ENCODE data around the gene KCNA4. TPM values are rescaled to one million over a fixed set of nuclear protein-coding genes. Genes with fewer than 3 reads are reported as not detected.
"Not testable (repeated sequence)": the region's sequence is repeated elsewhere in the genome, so short reads cannot be mapped to it uniquely, and the experiment has no call there.

The KCNA4 gene
- total RNA-seq, 1 experiment from 2014 or later: not detected

GRCh38 chr11:30045144-30045543 is 28.3 kb upstream of the KCNA4 start:
- no peak overlapping the region for H2AFZ ChIP-seq
- no peak overlapping the region for H3K4me2 ChIP-seq
- H3K4me1 ChIP-seq (replicated peaks; ENCODE audit: insufficient read depth): no peaks in the 10 kb centered on the region
- no peaks in the 10 kb centered on the region for H3K9me2 ChIP-seq (ENCODE audit: insufficient read depth)
- no peak for TF ChIP-seq CTCF (conservative IDR thresholded peaks at IDR 0.05)
- TF ChIP-seq EZH2 (IDR thresholded peaks at IDR 0.05; ENCODE audit: low read depth): no peak
- no peaks in the 10 kb centered on the region for H3K79me2 ChIP-seq (ENCODE audit: low read depth)
- H3K27me3 ChIP-seq (ENCODE audit: insufficient read depth, low read depth): 0 out of 2 replicates have a peak, but pooled peaks cover 4% of the 10 kb centered on the region
- no peak for DNase-seq
- ChIA-PET POLR2A (ENCODE audit: unreplicated experiment) (no interaction called here), CTCF (no interaction called here)
- H3K36me3 ChIP-seq (ENCODE audit: low read depth): no peaks in the 10 kb centered on the region
- H3K4me3 ChIP-seq: no peak overlapping the region
- H3K27ac ChIP-seq: no peak overlapping the region
- H3F3A ChIP-seq (ENCODE audit: insufficient read depth, low read depth): no peaks in the 10 kb centered on the region
- H3K9me3 ChIP-seq (ENCODE audit: insufficient read depth, low read depth): no peaks in the 10 kb centered on the region
- H4K20me1 ChIP-seq (ENCODE audit: insufficient read depth): no peaks in the 10 kb centered on the region
- intact Hi-C loops (cut with micrococcal nuclease; ENCODE audit: unreplicated experiment): no loop called here
- no TSS peak for BruUV-seq (replicated peaks)

- H3K79me2 ChIP-seq (ENCODE audit: low read depth): no peaks in the 10 kb centered on the region
- H3K9me3 ChIP-seq (ENCODE audit: insufficient read depth, low read depth): no peaks in the 10 kb centered on the region
- BruUV-seq (replicated peaks): no TSS peak
- no peaks in the 10 kb centered on the region for H3K9me2 ChIP-seq (ENCODE audit: insufficient read depth)
- H3K4me2 ChIP-seq: no peak overlapping the region
- no peaks in the 10 kb centered on the region for H3K4me1 ChIP-seq (replicated peaks; ENCODE audit: insufficient read depth)
- no peak overlapping the region for H3K27ac ChIP-seq
- H3K27me3 ChIP-seq (ENCODE audit: insufficient read depth, low read depth): 0 out of 2 replicates have a peak, but pooled peaks cover 4% of the 10 kb centered on the region
- no peak for TF ChIP-seq EZH2 (IDR thresholded peaks at IDR 0.05; ENCODE audit: low read depth)
- TF ChIP-seq CTCF (conservative IDR thresholded peaks at IDR 0.05): no peak
- no peak overlapping the region for H2AFZ ChIP-seq
- intact Hi-C loops (cut with micrococcal nuclease; ENCODE audit: unreplicated experiment): no loop called here
- no peak overlapping the region for H3K4me3 ChIP-seq
- no peaks in the 10 kb centered on the region for H4K20me1 ChIP-seq (ENCODE audit: insufficient read depth)
- H3F3A ChIP-seq (ENCODE audit: insufficient read depth, low read depth): no peaks in the 10 kb centered on the region
- ChIA-PET CTCF (interaction anchor here (0.7 kb wide), 1 partner anchor 155 kb away, joined by 3 read pairs; no protein-coding TSS in a partner anchor), POLR2A (ENCODE audit: unreplicated experiment) (no interaction called here)
- DNase-seq: no peak
- H3K36me3 ChIP-seq (ENCODE audit: low read depth): no peaks in the 10 kb centered on the region
These were observed 24.3 kb upstream of the KCNA4 start for GRCh38 chr11:30041171-30041570.

- H3K27me3 ChIP-seq (ENCODE audit: insufficient read depth, low read depth); H3F3A ChIP-seq (ENCODE audit: insufficient read depth, low read depth); H2AFZ ChIP-seq; H3K79me2 ChIP-seq (ENCODE audit: low read depth); BruUV-seq (replicated peaks); CTCF ChIA-PET; POLR2A ChIA-PET (ENCODE audit: unreplicated experiment); intact Hi-C loops (cut with micrococcal nuclease; ENCODE audit: unreplicated experiment); H3K4me2 ChIP-seq; H3K27ac ChIP-seq; H4K20me1 ChIP-seq (ENCODE audit: insufficient read depth); H3K36me3 ChIP-seq (ENCODE audit: low read depth); H3K4me3 ChIP-seq; H3K9me2 ChIP-seq (ENCODE audit: insufficient read depth); H3K9me3 ChIP-seq (ENCODE audit: insufficient read depth, low read depth); DNase-seq; H3K4me1 ChIP-seq (replicated peaks; ENCODE audit: insufficient read depth): not testable (repeated sequence)
These were observed 17.9 kb upstream of the KCNA4 start for GRCh38 chr11:30034746-30035145.

- BruUV-seq (replicated peaks); CTCF ChIA-PET: not testable (repeated sequence)
These were observed 17.3 kb upstream of the KCNA4 start for GRCh38 chr11:30034166-30034565.

More at GRCh38 chr11:30034166-30034565, 17.3 kb upstream of the KCNA4 start:
- POLR2A ChIA-PET (ENCODE audit: unreplicated experiment); H3F3A ChIP-seq (ENCODE audit: insufficient read depth, low read depth); H2AFZ ChIP-seq; H3K9me3 ChIP-seq (ENCODE audit: insufficient read depth, low read depth); H4K20me1 ChIP-seq (ENCODE audit: insufficient read depth); H3K27me3 ChIP-seq (ENCODE audit: insufficient read depth, low read depth); H3K79me2 ChIP-seq (ENCODE audit: low read depth); H3K4me3 ChIP-seq; H3K4me2 ChIP-seq; intact Hi-C loops (cut with micrococcal nuclease; ENCODE audit: unreplicated experiment); H3K4me1 ChIP-seq (replicated peaks; ENCODE audit: insufficient read depth); H3K36me3 ChIP-seq (ENCODE audit: low read depth); DNase-seq; H3K27ac ChIP-seq; H3K9me2 ChIP-seq (ENCODE audit: insufficient read depth): not testable (repeated sequence)

All from PC-9 (cell line).